ENCODE measurements around the gene STAC3. TPM values are rescaled to one million over a fixed set of nuclear protein-coding genes. Genes with fewer than 3 reads are reported as not detected.

STAC3 gene
- total and polyA plus RNA-seq, 9 of the 15 experiments (the other 6 are each of a cell fraction or from before 2014, with no cell fraction given), result 0.45 to 6.4 (median 3.3) TPM

DNA sequence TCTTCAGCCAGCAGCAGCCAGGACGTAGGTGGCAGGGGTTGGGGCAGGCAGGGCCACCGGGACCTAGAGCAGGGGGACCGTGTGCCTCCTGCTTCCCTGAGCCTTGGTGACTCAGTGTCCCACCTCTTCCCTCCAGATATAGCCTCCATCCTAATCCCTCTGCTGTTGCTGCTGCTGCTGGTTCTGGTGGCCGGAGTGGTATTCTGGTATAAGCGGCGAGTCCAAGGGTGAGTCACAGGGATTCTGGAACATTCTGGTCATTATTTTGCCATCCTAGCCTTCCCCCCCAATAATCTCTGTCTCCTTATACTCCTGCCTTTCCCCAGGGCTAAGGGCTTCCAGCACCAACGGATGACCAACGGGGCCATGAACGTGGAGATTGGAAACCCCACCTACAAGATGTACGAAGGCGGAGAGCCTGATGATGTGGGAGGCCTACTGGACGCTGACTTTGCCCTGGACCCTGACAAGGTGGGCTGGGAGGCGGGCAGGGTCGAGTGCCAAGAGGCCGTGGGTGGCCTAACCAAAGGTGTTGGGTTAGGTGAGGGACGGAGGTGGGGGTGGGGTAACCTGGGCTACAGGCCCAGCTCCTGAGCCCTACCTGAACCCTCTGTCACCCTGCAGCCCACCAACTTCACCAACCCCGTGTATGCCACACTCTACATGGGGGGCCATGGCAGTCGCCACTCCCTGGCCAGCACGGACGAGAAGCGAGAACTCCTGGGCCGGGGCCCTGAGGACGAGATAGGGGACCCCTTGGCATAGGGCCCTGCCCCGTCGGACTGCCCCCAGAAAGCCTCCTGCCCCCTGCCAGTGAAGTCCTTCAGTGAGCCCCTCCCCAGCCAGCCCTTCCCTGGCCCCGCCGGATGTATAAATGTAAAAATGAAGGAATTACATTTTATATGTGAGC lies 38.9 kb downstream of the STAC3 start:
- Histone ChIP-seq H3K4me3 (no peak overlapping the region), H3K9me3 (replicated peaks; ENCODE audit: control insufficient read depth, insufficient read depth, low read depth, low read length) (no peaks in the 10 kb centered on the region), H2AFZ (ENCODE audit: low read depth, low read length) (no peak overlapping the region), H3K27ac (ENCODE audit: extremely low read depth, low read depth, low read length) (no peak overlapping the region), H3K9me1 (ENCODE audit: control insufficient read depth, insufficient read depth, low read length) (peaks cover 2% of the 10 kb centered on the region), H3K79me2 (ENCODE audit: control insufficient read depth, insufficient read depth, low read length) (no peaks in the 10 kb centered on the region), H4K20me1 (replicated peaks; ENCODE audit: control insufficient read depth, insufficient read depth, low read length) (peaks cover 17% of the 10 kb centered on the region; the same call in 1 of the 2 replicates), H3K36me3 (ENCODE audit: control insufficient read depth, insufficient read depth, low read length) (no peaks in the 10 kb centered on the region), H3K4me2 (ENCODE audit: insufficient read depth, low read length) (no peak overlapping the region), H3K4me1 (replicated peaks in 1 of 2; ENCODE audit: control insufficient read depth in 2 of 2, insufficient read depth in 2 of 2, low read length in 2 of 2) (peaks cover 11 to 52% of the 10 kb centered on the region in 2 experiments; a peak in 4 of 5 replicates), H3K9ac (ENCODE audit: insufficient read depth in 1 of 2, low read depth in 2 of 2, low read length in 2 of 2) (peak overlapping the region in 1 of 2 experiments; percentile 67; a peak in 1 of 4 replicates), H3K27me3 (ENCODE audit: control insufficient read depth in 2 of 2, insufficient read depth in 2 of 2, low read length in 2 of 2) (peaks cover 18 to 68% of the 10 kb centered on the region in 2 experiments; a peak in 4 of 5 replicates)
- WGBS (ENCODE audit: insufficient coverage, low coverage, missing lambda C conversion rate), result 18% methylated on average over 23 of the region's 27 CpGs
- POLR2A ChIA-PET, result interaction anchor here (1.2 kb wide), 2 partner anchors 18 to 302 kb away, joined by 3 to 4 read pairs; partner anchors contain the start of gene SHMT2
- BruUV-seq (replicated peaks), result no TSS peak
- in situ Hi-C loops (cut with MboI) (no loop called here), intact Hi-C loops (cut with micrococcal nuclease) (loop anchor here (2.0 kb wide), 1 partner anchor 241 kb away; no protein-coding TSS in a partner anchor)
- ATAC-seq, result no peak
- TF ChIP-seq ZNF583 (CRISPR knock-in tag; IDR thresholded peaks at IDR 0.05) (no peak), KDM2B (CRISPR knock-in tag; IDR thresholded peaks at IDR 0.05) (no peak), PML (IDR thresholded peaks at IDR 0.05; ENCODE audit: low read length) (no peak), NCOA4 (IDR thresholded peaks at IDR 0.05; ENCODE audit: partially characterized antibody) (no peak)
- TF ChIP-seq, protein P1, sequence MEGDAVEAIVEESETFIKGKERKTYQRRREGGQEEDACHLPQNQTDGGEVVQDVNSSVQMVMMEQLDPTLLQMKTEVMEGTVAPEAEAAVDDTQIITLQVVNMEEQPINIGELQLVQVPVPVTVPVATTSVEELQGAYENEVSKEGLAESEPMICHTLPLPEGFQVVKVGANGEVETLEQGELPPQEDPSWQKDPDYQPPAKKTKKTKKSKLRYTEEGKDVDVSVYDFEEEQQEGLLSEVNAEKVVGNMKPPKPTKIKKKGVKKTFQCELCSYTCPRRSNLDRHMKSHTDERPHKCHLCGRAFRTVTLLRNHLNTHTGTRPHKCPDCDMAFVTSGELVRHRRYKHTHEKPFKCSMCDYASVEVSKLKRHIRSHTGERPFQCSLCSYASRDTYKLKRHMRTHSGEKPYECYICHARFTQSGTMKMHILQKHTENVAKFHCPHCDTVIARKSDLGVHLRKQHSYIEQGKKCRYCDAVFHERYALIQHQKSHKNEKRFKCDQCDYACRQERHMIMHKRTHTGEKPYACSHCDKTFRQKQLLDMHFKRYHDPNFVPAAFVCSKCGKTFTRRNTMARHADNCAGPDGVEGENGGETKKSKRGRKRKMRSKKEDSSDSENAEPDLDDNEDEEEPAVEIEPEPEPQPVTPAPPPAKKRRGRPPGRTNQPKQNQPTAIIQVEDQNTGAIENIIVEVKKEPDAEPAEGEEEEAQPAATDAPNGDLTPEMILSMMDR (IDR thresholded peaks at IDR 0.05 in 2 of 3, conservative IDR thresholded peaks at IDR 0.05 in 1 of 3; ENCODE audit: insufficient read depth in 2 of 3, low read depth in 1 of 3, low read length in 3 of 3), result peak in 2 of 3 experiments; percentile 37 to 47; a peak in 2 of 6 replicates
- TF ChIP-seq, protein P2, sequence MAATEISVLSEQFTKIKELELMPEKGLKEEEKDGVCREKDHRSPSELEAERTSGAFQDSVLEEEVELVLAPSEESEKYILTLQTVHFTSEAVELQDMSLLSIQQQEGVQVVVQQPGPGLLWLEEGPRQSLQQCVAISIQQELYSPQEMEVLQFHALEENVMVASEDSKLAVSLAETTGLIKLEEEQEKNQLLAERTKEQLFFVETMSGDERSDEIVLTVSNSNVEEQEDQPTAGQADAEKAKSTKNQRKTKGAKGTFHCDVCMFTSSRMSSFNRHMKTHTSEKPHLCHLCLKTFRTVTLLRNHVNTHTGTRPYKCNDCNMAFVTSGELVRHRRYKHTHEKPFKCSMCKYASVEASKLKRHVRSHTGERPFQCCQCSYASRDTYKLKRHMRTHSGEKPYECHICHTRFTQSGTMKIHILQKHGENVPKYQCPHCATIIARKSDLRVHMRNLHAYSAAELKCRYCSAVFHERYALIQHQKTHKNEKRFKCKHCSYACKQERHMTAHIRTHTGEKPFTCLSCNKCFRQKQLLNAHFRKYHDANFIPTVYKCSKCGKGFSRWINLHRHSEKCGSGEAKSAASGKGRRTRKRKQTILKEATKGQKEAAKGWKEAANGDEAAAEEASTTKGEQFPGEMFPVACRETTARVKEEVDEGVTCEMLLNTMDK (IDR thresholded peaks at IDR 0.05; ENCODE audit: borderline replicate concordance, insufficient read depth, low read depth, low read length, poor library complexity, severe bottlenecking), result peak; percentile 45
- TF ChIP-seq, protein P3, sequence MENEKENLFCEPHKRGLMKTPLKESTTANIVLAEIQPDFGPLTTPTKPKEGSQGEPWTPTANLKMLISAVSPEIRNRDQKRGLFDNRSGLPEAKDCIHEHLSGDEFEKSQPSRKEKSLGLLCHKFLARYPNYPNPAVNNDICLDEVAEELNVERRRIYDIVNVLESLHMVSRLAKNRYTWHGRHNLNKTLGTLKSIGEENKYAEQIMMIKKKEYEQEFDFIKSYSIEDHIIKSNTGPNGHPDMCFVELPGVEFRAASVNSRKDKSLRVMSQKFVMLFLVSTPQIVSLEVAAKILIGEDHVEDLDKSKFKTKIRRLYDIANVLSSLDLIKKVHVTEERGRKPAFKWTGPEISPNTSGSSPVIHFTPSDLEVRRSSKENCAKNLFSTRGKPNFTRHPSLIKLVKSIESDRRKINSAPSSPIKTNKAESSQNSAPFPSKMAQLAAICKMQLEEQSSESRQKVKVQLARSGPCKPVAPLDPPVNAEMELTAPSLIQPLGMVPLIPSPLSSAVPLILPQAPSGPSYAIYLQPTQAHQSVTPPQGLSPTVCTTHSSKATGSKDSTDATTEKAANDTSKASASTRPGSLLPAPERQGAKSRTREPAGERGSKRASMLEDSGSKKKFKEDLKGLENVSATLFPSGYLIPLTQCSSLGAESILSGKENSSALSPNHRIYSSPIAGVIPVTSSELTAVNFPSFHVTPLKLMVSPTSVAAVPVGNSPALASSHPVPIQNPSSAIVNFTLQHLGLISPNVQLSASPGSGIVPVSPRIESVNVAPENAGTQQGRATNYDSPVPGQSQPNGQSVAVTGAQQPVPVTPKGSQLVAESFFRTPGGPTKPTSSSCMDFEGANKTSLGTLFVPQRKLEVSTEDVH (IDR thresholded peaks at IDR 0.05; ENCODE audit: low read depth, partially characterized antibody), result no peak
- TF ChIP-seq, protein P4, sequence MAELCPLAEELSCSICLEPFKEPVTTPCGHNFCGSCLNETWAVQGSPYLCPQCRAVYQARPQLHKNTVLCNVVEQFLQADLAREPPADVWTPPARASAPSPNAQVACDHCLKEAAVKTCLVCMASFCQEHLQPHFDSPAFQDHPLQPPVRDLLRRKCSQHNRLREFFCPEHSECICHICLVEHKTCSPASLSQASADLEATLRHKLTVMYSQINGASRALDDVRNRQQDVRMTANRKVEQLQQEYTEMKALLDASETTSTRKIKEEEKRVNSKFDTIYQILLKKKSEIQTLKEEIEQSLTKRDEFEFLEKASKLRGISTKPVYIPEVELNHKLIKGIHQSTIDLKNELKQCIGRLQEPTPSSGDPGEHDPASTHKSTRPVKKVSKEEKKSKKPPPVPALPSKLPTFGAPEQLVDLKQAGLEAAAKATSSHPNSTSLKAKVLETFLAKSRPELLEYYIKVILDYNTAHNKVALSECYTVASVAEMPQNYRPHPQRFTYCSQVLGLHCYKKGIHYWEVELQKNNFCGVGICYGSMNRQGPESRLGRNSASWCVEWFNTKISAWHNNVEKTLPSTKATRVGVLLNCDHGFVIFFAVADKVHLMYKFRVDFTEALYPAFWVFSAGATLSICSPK (IDR thresholded peaks at IDR 0.05; ENCODE audit: borderline replicate concordance), result no peak
- FAIRE-seq, result no peak
- DNase-seq (ENCODE audit: extremely low read depth in 1 of 4, low spot score in 3 of 4), result no peak
- CTCF ChIA-PET (ENCODE audit: low intra/inter-chr PET ratio), result interaction anchor here (0.5 to 7.2 kb wide), 6 partner anchors 17 to 251 kb away, joined by 3 to 186 read pairs (median 13); partner anchors contain the start of gene SHMT2
